ENCODE data around the gene CCND1.

The CCND1 gene

GRCh38 chr11:69640995-69641581, at the start of gene CCND1:
Gene CCND1 (plus strand): TSS chr11:69641156. CDS start chr11:69641314, 158 bp downstream.
- no peaks in the 10 kb centered on the region for H4K20me1 ChIP-seq (ENCODE audit: control insufficient read depth, insufficient read depth, low read depth, low read length)
- no peaks in the 10 kb centered on the region for H3K79me2 ChIP-seq (ENCODE audit: control insufficient read depth, low read length)
- no peaks in the 10 kb centered on the region for H3K9me3 ChIP-seq (ENCODE audit: control insufficient read depth, insufficient read depth, low read length)
- H3K36me3 ChIP-seq (ENCODE audit: control insufficient read depth, low read length), result no peaks in the 10 kb centered on the region
- H3K4me2 ChIP-seq (ENCODE audit: low read length), result no peak within 1 kb of the TSS
- peaks cover 6% of the 10 kb centered on the region for H3K4me1 ChIP-seq (ENCODE audit: control insufficient read depth, low read length)
- H3K4me3 ChIP-seq (ENCODE audit: low read length), result no peak within 1 kb of the TSS
- H3K9me2 ChIP-seq (replicated peaks; ENCODE audit: control insufficient read depth, low read length), result no peaks in the 10 kb centered on the region
- TF ChIP-seq CTCF (IDR thresholded peaks at IDR 0.05; ENCODE audit: low read depth, low read length, poor library complexity, severe bottlenecking) (no peak), EZH2phosphoT487 (IDR thresholded peaks at IDR 0.05; ENCODE audit: borderline replicate concordance, low read length) (0 out of 2 replicates have a peak, but pooled peaks have one; percentile 6)
- H3K27ac ChIP-seq (ENCODE audit: low read depth, low read length), result no peak within 1 kb of the TSS
- no peaks in the 10 kb centered on the region for H3F3A ChIP-seq (ENCODE audit: control insufficient read depth, insufficient read depth)
- peaks cover 44% of the 10 kb centered on the region for H3K27me3 ChIP-seq (ENCODE audit: control insufficient read depth, low read length)

GRCh38 chr11:69592986-69593650, 47.8 kb upstream of the CCND1 start:
- Histone ChIP-seq H3K9me2 (replicated peaks; ENCODE audit: control insufficient read depth, low read length) (no peaks in the 10 kb centered on the region), H4K20me1 (ENCODE audit: control insufficient read depth, insufficient read depth, low read depth, low read length) (no peaks in the 10 kb centered on the region), H3K4me2 (ENCODE audit: low read length) (no peak overlapping the region), H3K4me3 (ENCODE audit: low read length) (no peak overlapping the region), H3K27me3 (ENCODE audit: control insufficient read depth, low read length) (0 out of 2 replicates have a peak, but pooled peaks cover 2% of the 10 kb centered on the region), H3F3A (ENCODE audit: control insufficient read depth, insufficient read depth) (no peaks in the 10 kb centered on the region), H3K27ac (ENCODE audit: low read depth, low read length) (no peak overlapping the region), H3K36me3 (ENCODE audit: control insufficient read depth, low read length) (no peaks in the 10 kb centered on the region), H3K4me1 (ENCODE audit: control insufficient read depth, low read length) (no peaks in the 10 kb centered on the region), H3K79me2 (ENCODE audit: control insufficient read depth, low read length) (no peaks in the 10 kb centered on the region), H3K9me3 (ENCODE audit: control insufficient read depth, insufficient read depth, low read length) (no peaks in the 10 kb centered on the region)
- TF ChIP-seq EZH2phosphoT487 (IDR thresholded peaks at IDR 0.05; ENCODE audit: borderline replicate concordance, low read length) (no peak), CTCF (IDR thresholded peaks at IDR 0.05; ENCODE audit: low read depth, low read length, poor library complexity, severe bottlenecking) (no peak)

GRCh38 chr11:69593851-69594250, 47.1 kb upstream of the CCND1 start:
- Histone ChIP-seq H3K9me2 (replicated peaks; ENCODE audit: control insufficient read depth, low read length) (no peaks in the 10 kb centered on the region), H3K27me3 (ENCODE audit: control insufficient read depth, low read length) (no peaks in the 10 kb centered on the region), H3F3A (ENCODE audit: control insufficient read depth, insufficient read depth) (no peaks in the 10 kb centered on the region), H3K4me2 (ENCODE audit: low read length) (no peak overlapping the region), H3K36me3 (ENCODE audit: control insufficient read depth, low read length) (no peaks in the 10 kb centered on the region), H3K27ac (ENCODE audit: low read depth, low read length) (no peak overlapping the region), H3K79me2 (ENCODE audit: control insufficient read depth, low read length) (no peaks in the 10 kb centered on the region), H3K4me1 (ENCODE audit: control insufficient read depth, low read length) (no peaks in the 10 kb centered on the region), H4K20me1 (ENCODE audit: control insufficient read depth, insufficient read depth, low read depth, low read length) (no peaks in the 10 kb centered on the region), H3K4me3 (ENCODE audit: low read length) (no peak overlapping the region), H3K9me3 (ENCODE audit: control insufficient read depth, insufficient read depth, low read length) (no peaks in the 10 kb centered on the region)
- TF ChIP-seq CTCF (IDR thresholded peaks at IDR 0.05; ENCODE audit: low read depth, low read length, poor library complexity, severe bottlenecking) (no peak), EZH2phosphoT487 (IDR thresholded peaks at IDR 0.05; ENCODE audit: borderline replicate concordance, low read length) (no peak)

Data from DOHH2 (cell line).